Neural cell (in vitro differentiated cells): Measurements from ENCODE around the gene SCAI. TPM values are rescaled to one million over a fixed set of nuclear protein-coding genes. Genes with fewer than 3 reads are reported as not detected.

ENCODE experiments used
- H2AFZ ChIP-seq: fragments of 200-600, 300-800 bp; sonication (generic), shearing (Covaris generic); 2 replicates; pipeline ENCODE4 v1.6.0; 2014; ENCODE audit warnings: low read depth, mild to moderate bottlenecking, antibody characterized with exemption, low read length, moderate library complexity
- H3F3A ChIP-seq: fragments of 200-600 bp; shearing (Covaris generic); 2 replicates; pipeline ENCODE4 v1.6.1; 2016; ENCODE audit warnings: mild to moderate bottlenecking, moderate library complexity, mixed read lengths, antibody characterized with exemption, low read length; ENCODE audit not compliant: insufficient read depth, poor library complexity, severe bottlenecking
- H3K27ac ChIP-seq: fragments of 200-600, 300-800 bp; sonication (generic), shearing (Covaris generic); 2 replicates; pipeline ENCODE4 v1.5.1; 2014; ENCODE audit warnings: mild to moderate bottlenecking, low read length, moderate library complexity
- H3K27me3 ChIP-seq: fragments of 300-800, 200-600 bp; sonication (generic), shearing (Covaris generic); 2 replicates; pipeline ENCODE4 v1.6.0; 2014; ENCODE audit warnings: mild to moderate bottlenecking, low read depth, low read length, moderate library complexity; ENCODE audit not compliant: insufficient read depth
- H3K36me3 ChIP-seq: fragments of 300-800, 200-600 bp; sonication (generic), shearing (Covaris generic); 2 replicates; pipeline ENCODE4 v1.5.1; 2014; ENCODE audit warnings: mild to moderate bottlenecking, antibody characterized with exemption, low read length, moderate library complexity; ENCODE audit not compliant: insufficient read depth
- H3K4me2 ChIP-seq: fragments of 300-800, 200-600 bp; sonication (generic), shearing (Covaris generic); 2 replicates; pipeline ENCODE4 v1.6.0; 2014; ENCODE audit warnings: mild to moderate bottlenecking, low read length
- H3K4me3 ChIP-seq: fragments of 300-800, 200-600 bp; sonication (generic), shearing (Covaris generic); 2 replicates; pipeline ENCODE4 v1.5.1; 2014; ENCODE audit warnings: mild to moderate bottlenecking, low read length, moderate library complexity
- H3K79me2 ChIP-seq: fragments of 200-600 bp; shearing (Covaris generic); replicated peaks from 2 replicates; pipeline ENCODE4 v1.6.0; 2014; ENCODE audit warnings: mild to moderate bottlenecking, low read length, moderate library complexity; ENCODE audit not compliant: insufficient read depth
- H3K9ac ChIP-seq: fragments of 300-800, 200-600 bp; sonication (generic), shearing (Covaris generic); 2 replicates; pipeline ENCODE4 v1.6.1; 2016; ENCODE audit warnings: mild to moderate bottlenecking, low read length, mixed read lengths
- H3K9me2 ChIP-seq: fragments of 200-600 bp; shearing (Covaris generic); 2 replicates; pipeline ENCODE4 v1.6.1; 2016; ENCODE audit warnings: mild to moderate bottlenecking, low read length, mixed read lengths; ENCODE audit not compliant: insufficient read depth
- H3K9me3 ChIP-seq: fragments of 200-600, 300-800 bp; sonication (generic), shearing (Covaris generic); 2 replicates; pipeline ENCODE4 v1.6.1; 2016; ENCODE audit warnings: mild to moderate bottlenecking, mixed run types, low read length, moderate library complexity, mixed read lengths
- H4K20me1 ChIP-seq: fragments of 200-600 bp; shearing (Covaris generic); 2 replicates; pipeline ENCODE4 v1.6.1; 2016; ENCODE audit warnings: mild to moderate bottlenecking, mixed run types; ENCODE audit not compliant: insufficient read depth
- EP300 ChIP-seq: fragments of 450-650 bp; conservative IDR thresholded peaks from 2 replicates; pipeline ENCODE4 v1.6.1; 2014; ENCODE audit warnings: antibody characterized with exemption, mild to moderate bottlenecking, moderate library complexity; ENCODE audit not compliant: poor library complexity, severe bottlenecking
- EZH2 ChIP-seq: fragments of 200-600, 300-800 bp; shearing (Covaris generic), sonication (generic); IDR thresholded peaks from 2 replicates; pipeline ENCODE4 v1.6.1; 2014; ENCODE audit warnings: antibody characterized with exemption, low read length, borderline replicate concordance, mild to moderate bottlenecking; ENCODE audit not compliant: insufficient read depth, poor library complexity, severe bottlenecking
- POLR2AphosphoS5 ChIP-seq: IDR thresholded peaks from 2 replicates; pipeline ENCODE4 v1.6.1; 2012
- RAD21 ChIP-seq: fragments of 450-650 bp; conservative IDR thresholded peaks from 2 replicates; pipeline ENCODE4 v1.6.1; 2014; ENCODE audit warnings: antibody characterized with exemption, mild to moderate bottlenecking, moderate library complexity
- REST ChIP-seq: IDR thresholded peaks from 2 replicates; pipeline ENCODE4 v1.6.1; 2012; ENCODE audit warnings: borderline replicate concordance
- SMC3 ChIP-seq: fragments of 450-650 bp; conservative IDR thresholded peaks from 2 replicates; pipeline ENCODE4 v1.6.1; 2014; ENCODE audit warnings: antibody characterized with exemption, mild to moderate bottlenecking, moderate library complexity; ENCODE audit not compliant: poor library complexity
- TAF1 ChIP-seq: IDR thresholded peaks from 2 replicates; pipeline ENCODE4 v1.6.1; 2012; ENCODE audit warnings: low read depth
- polyA plus RNA-seq: library from polyadenylated mRNA; depleted of rRNA; stranded (reverse); fragments of >200 nt; gene quantifications from 2 replicates; pipeline ENCODE4 v1.2.3, GENCODE V29; 2014

Gene SCAI
- polyA plus RNA-seq, 1 donor from 2014 or later = 43.2 TPM

- H3K4me2 ChIP-seq = no peak overlapping the region
- no peak overlapping the region for H3K27ac ChIP-seq
- no peaks in the 10 kb centered on the region for H3K9me3 ChIP-seq
- TF ChIP-seq POLR2AphosphoS5 = no peak
- TF ChIP-seq REST = no peak
- no peak for TF ChIP-seq TAF1
- H3K79me2 ChIP-seq = no peaks in the 10 kb centered on the region
- no peak overlapping the region for H3K9ac ChIP-seq
- no peaks in the 10 kb centered on the region for H3F3A ChIP-seq
- no peaks in the 10 kb centered on the region for H4K20me1 ChIP-seq
- no peaks in the 10 kb centered on the region for H3K36me3 ChIP-seq
- no peak overlapping the region for H3K4me3 ChIP-seq
- H3K27me3 ChIP-seq = no peaks in the 10 kb centered on the region
- H2AFZ ChIP-seq = no peak overlapping the region
- no peaks in the 10 kb centered on the region for H3K9me2 ChIP-seq
Measured at GRCh38 chr9:125074976-125075375, 68.4 kb downstream of the SCAI start.

- Histone ChIP-seq H3K4me3 (no peak overlapping the region), H3K9ac (no peak overlapping the region)
Measured at GRCh38 chr9:125066839-125067619, 76.3 kb downstream of the SCAI start.

GRCh38 chr9:125061391-125061790 lies 81.9 kb downstream of the SCAI start:
- Histone ChIP-seq H3K79me2 (peaks cover 3% of the 10 kb centered on the region), H3K9me3 (no peaks in the 10 kb centered on the region), H3K9ac (no peak overlapping the region), H3K27ac (no peak overlapping the region), H4K20me1 (no peaks in the 10 kb centered on the region), H3K9me2 (no peaks in the 10 kb centered on the region), H3F3A (no peaks in the 10 kb centered on the region), H3K4me2 (no peak overlapping the region), H3K4me3 (no peak overlapping the region), H3K27me3 (no peaks in the 10 kb centered on the region), H3K36me3 (no peaks in the 10 kb centered on the region), H2AFZ (no peak overlapping the region)
- TF ChIP-seq SMC3 (no peak), RAD21 (no peak), REST (no peak), EP300 (no peak), POLR2AphosphoS5 (no peak), EZH2 (no peak)

More at GRCh38 chr9:125066839-125067619, 76.3 kb downstream of the SCAI start:
- H3K4me2 ChIP-seq = no peak overlapping the region
- no peaks in the 10 kb centered on the region for H4K20me1 ChIP-seq
- H3K27me3 ChIP-seq = no peaks in the 10 kb centered on the region
- H3K27ac ChIP-seq = no peak overlapping the region
- H3K9me3 ChIP-seq = no peaks in the 10 kb centered on the region
- no peaks in the 10 kb centered on the region for H3F3A ChIP-seq
- no peaks in the 10 kb centered on the region for H3K9me2 ChIP-seq
- H3K79me2 ChIP-seq = peaks cover 3% of the 10 kb centered on the region
- TF ChIP-seq RAD21 = no peak
- no peak for TF ChIP-seq SMC3
- H3K36me3 ChIP-seq = no peaks in the 10 kb centered on the region
- no peak overlapping the region for H2AFZ ChIP-seq
